ENCODE measurements around the gene SLC34A1. TPM values are rescaled to one million over a fixed set of nuclear protein-coding genes. Genes with fewer than 3 reads are reported as not detected.

The SLC34A1 gene
- polyA plus RNA-seq, 1 donor: not detected

DNA sequence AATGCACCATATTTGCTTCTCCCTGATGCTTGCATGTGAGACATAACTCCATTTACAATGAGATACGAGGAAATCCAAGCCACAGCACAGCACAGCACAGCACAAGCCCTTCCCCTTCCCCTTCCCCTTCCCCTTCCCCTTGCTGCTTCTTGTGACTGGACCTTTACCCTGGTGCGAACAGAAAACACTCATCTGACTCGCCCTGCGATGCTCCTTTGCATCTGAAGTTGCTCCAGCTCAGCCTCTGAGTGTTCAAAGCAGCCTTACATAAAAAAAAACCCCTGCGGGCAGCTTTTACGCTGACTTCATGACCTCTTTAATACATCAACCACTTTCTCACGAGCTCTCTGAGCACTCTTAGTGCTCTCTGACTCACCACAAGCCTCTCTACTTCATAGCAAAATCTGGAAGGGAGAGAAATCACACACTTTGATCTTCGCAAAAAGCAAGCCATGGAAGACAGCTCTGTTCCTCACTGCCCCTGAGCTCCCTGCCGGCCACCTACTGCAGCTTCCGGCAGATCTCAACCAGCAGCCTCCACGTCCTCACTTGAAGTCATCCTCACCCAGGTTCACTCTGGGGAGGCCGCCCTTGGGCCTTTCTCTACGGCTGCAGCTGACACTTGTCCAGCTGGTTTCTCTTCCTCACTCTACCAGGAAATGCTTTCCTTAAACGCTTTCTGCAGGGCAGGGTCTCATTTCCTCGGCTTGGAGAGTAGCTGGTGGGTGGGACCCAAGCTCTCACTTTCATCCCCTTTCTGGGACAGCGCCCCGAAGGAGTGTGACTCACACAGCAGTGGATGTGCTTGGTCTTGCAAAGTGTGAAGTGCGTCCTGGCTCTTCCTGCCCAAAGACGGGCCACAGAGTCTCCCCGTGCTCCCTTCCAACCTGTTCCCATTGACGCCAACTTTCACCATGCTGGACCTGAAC lies 5.3 kb downstream of the SLC34A1 start:
- WGBS (ENCODE audit: insufficient coverage, low lambda C conversion rate): no CpG with 5 or more reads among the region's 21 CpGs

DNA sequence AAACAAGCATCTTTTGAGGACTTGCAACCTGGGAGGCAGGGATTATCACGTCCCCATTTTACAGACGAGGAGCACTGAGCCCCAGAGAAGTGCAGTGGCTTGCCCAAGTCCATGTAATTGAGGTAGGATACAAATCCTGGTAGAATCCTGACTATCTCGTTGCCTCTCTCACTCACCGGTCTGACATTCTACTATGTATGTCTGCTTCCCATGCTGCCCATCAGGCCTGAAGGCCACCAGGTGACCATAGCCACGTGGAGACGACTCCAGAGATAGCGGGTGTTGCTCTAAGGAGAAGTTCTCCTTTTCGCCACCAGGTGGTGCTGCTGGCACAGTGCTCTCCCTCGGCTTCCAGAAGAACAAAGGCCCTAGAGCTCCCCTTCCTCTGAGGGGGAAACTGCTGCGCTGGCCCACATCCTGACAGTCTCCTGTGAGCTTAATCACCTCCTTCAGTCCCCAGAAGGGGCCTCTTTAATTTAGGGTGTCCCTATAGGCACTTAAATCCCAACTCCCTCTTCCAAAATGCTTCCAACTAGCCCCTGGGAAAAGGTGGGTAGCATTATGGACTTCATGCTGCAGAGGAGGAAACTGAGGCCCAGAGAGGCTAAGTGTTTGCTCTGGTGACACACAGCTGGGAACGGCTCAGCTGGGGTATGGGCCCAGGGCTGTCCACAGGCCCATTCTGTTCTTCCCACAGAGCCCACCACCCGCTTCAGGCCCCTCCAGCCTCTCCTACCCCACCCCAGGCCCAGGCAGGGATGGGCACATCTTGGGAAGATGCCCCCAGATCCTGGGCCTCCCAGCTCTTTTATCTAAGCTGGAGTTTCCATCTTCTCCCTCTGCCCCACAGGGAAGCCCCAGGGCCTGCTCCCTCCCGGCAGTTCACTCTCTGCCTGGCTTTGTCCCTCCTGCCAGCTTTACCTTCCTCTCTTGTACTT lies 6.4 kb downstream of the SLC34A1 start:
- peak; percentile 80 to 87 for DNase-seq
- no peaks in the 10 kb centered on the region for H3K9me3 ChIP-seq (ENCODE audit: control insufficient read depth, low read depth, low read length)
- no peak overlapping the region for H3K4me3 ChIP-seq (ENCODE audit: low read length)
- no peaks in the 10 kb centered on the region for H3K36me3 ChIP-seq (ENCODE audit: control insufficient read depth, insufficient read depth, low read length)
- H3K27ac ChIP-seq (ENCODE audit: low read length): no peak overlapping the region
- peaks cover 6% of the 10 kb centered on the region for H3K4me1 ChIP-seq (ENCODE audit: control insufficient read depth, insufficient read depth, low read length)
- H3K27me3 ChIP-seq (ENCODE audit: control insufficient read depth, insufficient read depth, low read length): peaks cover 8% of the 10 kb centered on the region
- WGBS (ENCODE audit: insufficient coverage, low lambda C conversion rate): no CpG with 5 or more reads among the region's 13 CpGs

More for the DNA sequence above, 5.3 kb downstream of the SLC34A1 start:
- H3K27ac ChIP-seq (ENCODE audit: low read length): no peak overlapping the region
- H3K9me3 ChIP-seq (ENCODE audit: control insufficient read depth, low read depth, low read length): no peaks in the 10 kb centered on the region
- H3K4me3 ChIP-seq (ENCODE audit: low read length): no peak overlapping the region
- no peaks in the 10 kb centered on the region for H3K36me3 ChIP-seq (ENCODE audit: control insufficient read depth, insufficient read depth, low read length)
- H3K4me1 ChIP-seq (ENCODE audit: control insufficient read depth, insufficient read depth, low read length): peaks cover 6% of the 10 kb centered on the region
- DNase-seq: peak in 1 of 2 donors; percentile 35
- H3K27me3 ChIP-seq (ENCODE audit: control insufficient read depth, insufficient read depth, low read length): peaks cover 6% of the 10 kb centered on the region

GRCh38 chr5:177392765-177393164 lies 8.5 kb downstream of the SLC34A1 start:
- H3K36me3 ChIP-seq (ENCODE audit: control insufficient read depth, insufficient read depth, low read length): no peaks in the 10 kb centered on the region
- no peaks in the 10 kb centered on the region for H3K9me3 ChIP-seq (ENCODE audit: control insufficient read depth, low read depth, low read length)
- H3K4me1 ChIP-seq (ENCODE audit: control insufficient read depth, insufficient read depth, low read length): peaks cover 6% of the 10 kb centered on the region
- DNase-seq: no peak
- no peak overlapping the region for H3K4me3 ChIP-seq (ENCODE audit: low read length)
- no CpG with 5 or more reads among the region's 5 CpGs for WGBS (ENCODE audit: insufficient coverage, low lambda C conversion rate)
- H3K27me3 ChIP-seq (ENCODE audit: control insufficient read depth, insufficient read depth, low read length): peaks cover 24% of the 10 kb centered on the region
- H3K27ac ChIP-seq (ENCODE audit: low read length): no peak overlapping the region

GRCh38 chr5:177393206-177393765 lies 9.1 kb downstream of the SLC34A1 start:
- Histone ChIP-seq H3K27me3 (ENCODE audit: control insufficient read depth, insufficient read depth, low read length) (peaks cover 28% of the 10 kb centered on the region), H3K27ac (ENCODE audit: low read length) (no peak overlapping the region), H3K9me3 (ENCODE audit: control insufficient read depth, low read depth, low read length) (no peaks in the 10 kb centered on the region), H3K36me3 (ENCODE audit: control insufficient read depth, insufficient read depth, low read length) (no peaks in the 10 kb centered on the region), H3K4me1 (ENCODE audit: control insufficient read depth, insufficient read depth, low read length) (peaks cover 6% of the 10 kb centered on the region), H3K4me3 (ENCODE audit: low read length) (no peak overlapping the region)
- no peak for DNase-seq
- WGBS (ENCODE audit: insufficient coverage, low lambda C conversion rate): 56% methylated on average over 1 of the region's 1 CpG

DNA sequence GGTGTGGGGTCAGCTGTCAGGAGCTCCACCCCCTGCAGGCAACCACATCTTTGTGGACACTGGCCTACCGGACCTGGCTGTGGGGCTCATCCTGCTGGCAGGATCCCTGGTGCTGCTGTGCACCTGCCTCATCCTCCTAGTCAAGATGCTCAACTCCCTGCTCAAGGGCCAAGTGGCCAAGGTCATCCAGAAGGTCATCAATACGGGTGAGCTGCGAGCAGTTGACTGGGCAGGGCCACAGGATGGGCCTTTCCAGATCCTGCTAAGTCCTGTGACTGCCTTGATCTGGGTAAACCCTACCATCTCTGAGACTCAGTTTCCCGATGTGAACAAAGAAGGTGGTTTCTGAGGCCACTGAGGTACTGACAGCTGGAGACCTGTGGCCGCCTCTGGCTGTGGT lies 9.8 kb downstream of the SLC34A1 start:
- no peak overlapping the region for H3K4me3 ChIP-seq (ENCODE audit: low read length)
- no peaks in the 10 kb centered on the region for H3K9me3 ChIP-seq (ENCODE audit: control insufficient read depth, low read depth, low read length)
- no peaks in the 10 kb centered on the region for H3K36me3 ChIP-seq (ENCODE audit: control insufficient read depth, insufficient read depth, low read length)
- no CpG with 5 or more reads among the region's 5 CpGs for WGBS (ENCODE audit: insufficient coverage, low lambda C conversion rate)
- peaks cover 32% of the 10 kb centered on the region for H3K27me3 ChIP-seq (ENCODE audit: control insufficient read depth, insufficient read depth, low read length)
- H3K4me1 ChIP-seq (ENCODE audit: control insufficient read depth, insufficient read depth, low read length): peaks cover 6% of the 10 kb centered on the region
- DNase-seq: no peak
- H3K27ac ChIP-seq (ENCODE audit: low read length): no peak overlapping the region

DNA sequence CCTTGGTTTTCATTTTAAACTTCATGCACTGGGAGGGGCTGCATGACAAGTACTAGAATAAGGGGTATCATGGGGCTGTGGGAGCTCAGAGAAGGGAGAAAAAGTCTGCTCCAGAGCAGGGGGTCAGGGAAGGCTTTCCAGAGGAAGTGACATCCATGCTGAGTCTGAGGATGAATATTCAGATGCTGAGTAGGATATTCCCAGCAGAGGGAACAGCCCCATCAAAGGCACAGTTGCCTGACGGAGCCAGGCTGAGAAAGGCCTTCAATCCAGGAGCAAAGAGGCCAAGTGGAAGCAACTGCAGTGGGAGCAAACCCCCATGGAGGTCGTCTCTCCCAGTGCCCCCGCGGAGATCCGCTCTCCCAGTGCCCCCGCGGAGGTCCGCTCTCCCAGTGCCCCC lies 11.8 kb downstream of the SLC34A1 start:
- H3K27ac ChIP-seq (ENCODE audit: low read length): no peak overlapping the region
- WGBS (ENCODE audit: insufficient coverage, low lambda C conversion rate): no CpG with 5 or more reads among the region's 8 CpGs
- DNase-seq: no peak
- H3K27me3 ChIP-seq (ENCODE audit: control insufficient read depth, insufficient read depth, low read length): peaks cover 50% of the 10 kb centered on the region
- peaks cover 10% of the 10 kb centered on the region for H3K4me1 ChIP-seq (ENCODE audit: control insufficient read depth, insufficient read depth, low read length)
- H3K36me3 ChIP-seq (ENCODE audit: control insufficient read depth, insufficient read depth, low read length): no peaks in the 10 kb centered on the region
- peaks cover 6% of the 10 kb centered on the region for H3K9me3 ChIP-seq (ENCODE audit: control insufficient read depth, low read depth, low read length)
- H3K4me3 ChIP-seq (ENCODE audit: low read length): no peak overlapping the region

DNA sequence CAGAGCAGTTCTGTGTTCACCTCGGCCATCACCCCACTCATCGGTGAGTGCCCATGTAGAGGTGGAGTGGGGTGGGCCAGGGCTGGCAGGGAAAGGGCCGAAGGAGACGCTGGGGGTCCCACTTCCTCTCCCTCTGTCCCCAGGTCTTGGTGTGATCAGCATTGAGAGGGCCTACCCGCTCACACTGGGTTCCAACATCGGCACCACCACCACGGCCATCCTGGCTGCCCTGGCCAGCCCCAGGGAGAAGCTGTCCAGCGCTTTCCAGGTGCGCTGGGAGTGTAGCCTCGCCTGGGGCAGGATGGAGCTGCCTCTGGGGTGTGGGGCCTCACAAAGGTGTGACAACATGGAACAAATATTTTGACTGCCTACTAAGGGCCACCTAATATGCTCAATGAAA lies 12.6 kb downstream of the SLC34A1 start:
- H3K27ac ChIP-seq (ENCODE audit: low read length): no peak overlapping the region
- peaks cover 10% of the 10 kb centered on the region for H3K4me1 ChIP-seq (ENCODE audit: control insufficient read depth, insufficient read depth, low read length)
- peaks cover 6% of the 10 kb centered on the region for H3K9me3 ChIP-seq (ENCODE audit: control insufficient read depth, low read depth, low read length)
- H3K4me3 ChIP-seq (ENCODE audit: low read length): no peak overlapping the region
- H3K27me3 ChIP-seq (ENCODE audit: control insufficient read depth, insufficient read depth, low read length): peaks cover 57% of the 10 kb centered on the region
- WGBS (ENCODE audit: insufficient coverage, low lambda C conversion rate): no CpG with 5 or more reads among the region's 10 CpGs
- H3K36me3 ChIP-seq (ENCODE audit: control insufficient read depth, insufficient read depth, low read length): no peaks in the 10 kb centered on the region
- no peak for DNase-seq

GRCh38 chr5:177397875-177398390 lies 13.7 kb downstream of the SLC34A1 start:
- H3K36me3 ChIP-seq (ENCODE audit: control insufficient read depth, insufficient read depth, low read length): no peaks in the 10 kb centered on the region
- H3K27ac ChIP-seq (ENCODE audit: low read length): no peak overlapping the region
- H3K9me3 ChIP-seq (ENCODE audit: control insufficient read depth, low read depth, low read length): peaks cover 6% of the 10 kb centered on the region
- peaks cover 18% of the 10 kb centered on the region for H3K4me1 ChIP-seq (ENCODE audit: control insufficient read depth, insufficient read depth, low read length)
- no peak for DNase-seq
- H3K4me3 ChIP-seq (ENCODE audit: low read length): no peak overlapping the region
- WGBS (ENCODE audit: insufficient coverage, low lambda C conversion rate): no CpG with 5 or more reads among the region's 16 CpGs
- peaks cover 68% of the 10 kb centered on the region for H3K27me3 ChIP-seq (ENCODE audit: control insufficient read depth, insufficient read depth, low read length)

- WGBS (ENCODE audit: insufficient coverage, low lambda C conversion rate): no CpG with 5 or more reads among the region's 92 CpGs
- H3K27ac ChIP-seq (ENCODE audit: low read length): no peak within 1 kb of the TSS
- no peak within 1 kb of the TSS for H3K4me3 ChIP-seq (ENCODE audit: low read length)
- peaks cover 18% of the 10 kb centered on the region for H3K9me3 ChIP-seq (ENCODE audit: control insufficient read depth, low read depth, low read length)
- H3K27me3 ChIP-seq (ENCODE audit: control insufficient read depth, insufficient read depth, low read length): peaks cover 88% of the 10 kb centered on the region
- peak; percentile 45 to 53 for DNase-seq
- H3K36me3 ChIP-seq (ENCODE audit: control insufficient read depth, insufficient read depth, low read length): no peaks in the 10 kb centered on the region
- H3K4me1 ChIP-seq (ENCODE audit: control insufficient read depth, insufficient read depth, low read length): peaks cover 36% of the 10 kb centered on the region
These were observed 16.0 kb downstream of the SLC34A1 start, which contains the start of gene PFN3 for GRCh38 chr5:177399997-177400868. Gene PFN3, minus strand, starts transcription at chr5:177400661. Its CDS starts 85 bp downstream, at chr5:177400576.
